NCI-H446 (cell line): ENCODE data around the gene UFSP1.
"Not testable (repeated sequence)": the region's sequence is repeated elsewhere in the genome, so short reads cannot be mapped to it uniquely, and the experiment has no call there.

Source experiments
- DNase-seq, 2 experiments: peaks; one replicate each; lab custom pipeline; 2025; lab: John Stamatoyannopoulos, UW

UFSP1 gene

DNA sequence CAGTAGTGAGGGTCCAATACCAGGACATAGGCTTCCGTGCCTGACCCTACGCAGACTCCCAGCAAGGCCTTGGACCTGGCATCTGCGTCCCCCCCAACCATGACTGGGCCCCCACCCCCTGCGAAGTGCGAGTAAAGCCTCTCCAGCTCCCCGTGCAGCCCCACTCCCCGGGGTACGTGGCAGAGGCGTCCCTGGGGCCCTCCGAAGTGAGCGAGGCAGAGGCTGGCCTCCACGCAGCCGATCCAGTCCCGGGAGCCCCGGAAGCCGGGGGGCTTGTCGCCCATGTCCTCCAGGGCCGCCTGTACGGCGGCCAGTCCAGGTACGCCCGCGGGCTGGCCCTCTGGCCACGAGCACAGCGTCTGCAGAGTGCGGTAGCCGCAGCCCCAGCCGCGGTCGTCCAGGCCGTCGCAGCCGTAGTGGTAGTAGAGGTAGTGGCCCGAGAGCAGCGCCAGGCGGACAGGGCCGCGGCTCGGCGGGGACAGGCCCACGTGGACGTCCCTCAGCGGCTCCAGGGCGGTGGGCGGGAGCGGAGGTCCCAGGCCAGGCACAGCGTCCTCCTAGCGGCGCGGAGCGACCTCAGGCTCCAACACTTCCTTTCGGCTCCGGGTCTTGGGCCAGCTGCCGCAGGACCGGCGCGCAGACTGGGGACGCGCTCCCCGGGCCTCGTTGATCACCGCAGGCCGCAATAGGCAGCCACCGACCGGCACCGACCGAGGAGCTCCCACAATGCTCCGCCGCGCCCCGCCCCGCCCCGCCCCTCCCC lies at the start of gene UFSP1:
UFSP1 (minus strand) TSS at position 728 of the 763 bp plus-strand sequence; CDS start at position 284, 444 bp downstream.
- no peak for DNase-seq

DNA sequence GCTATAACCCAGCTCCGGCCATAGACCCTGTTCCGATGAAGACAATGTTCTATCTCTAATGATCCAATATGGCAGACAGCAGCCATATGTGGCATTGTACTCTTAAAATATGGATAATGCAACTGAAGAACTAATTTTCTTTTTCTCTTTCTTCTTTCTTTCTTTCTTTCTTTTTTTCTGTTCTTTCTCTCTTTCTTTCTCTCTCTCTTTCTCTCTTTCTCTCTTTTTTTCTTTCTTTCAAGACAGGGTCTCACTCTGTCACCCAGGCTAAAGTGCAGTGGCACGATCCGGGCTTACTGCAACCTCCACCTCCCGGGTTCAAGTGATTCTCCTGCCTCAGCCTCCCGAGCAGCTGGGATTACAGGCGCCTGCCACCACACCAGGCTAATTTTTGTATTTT lies 46.7 kb upstream of the UFSP1 start:
- DNase-seq: not testable (repeated sequence)

DNA sequence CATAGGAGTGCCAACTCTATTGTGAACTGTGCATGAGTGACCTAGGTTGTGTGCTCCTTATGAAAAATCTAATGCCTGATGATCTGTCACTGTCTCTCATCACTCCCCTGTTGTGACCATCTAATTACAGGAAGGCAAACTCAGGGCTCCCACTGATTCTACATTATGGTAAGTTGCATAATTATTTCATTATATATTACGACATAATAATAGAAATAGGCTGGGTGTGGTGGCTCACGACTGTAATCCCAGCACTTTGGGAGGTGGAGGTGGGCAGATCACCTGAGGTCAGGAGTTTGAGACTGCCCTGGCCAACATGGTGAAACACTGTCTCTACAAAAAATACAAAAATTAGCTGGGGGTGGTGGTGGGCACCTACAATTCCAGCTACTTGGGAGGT lies 45.9 kb upstream of the UFSP1 start:
- DNase-seq: not testable (repeated sequence)

DNA sequence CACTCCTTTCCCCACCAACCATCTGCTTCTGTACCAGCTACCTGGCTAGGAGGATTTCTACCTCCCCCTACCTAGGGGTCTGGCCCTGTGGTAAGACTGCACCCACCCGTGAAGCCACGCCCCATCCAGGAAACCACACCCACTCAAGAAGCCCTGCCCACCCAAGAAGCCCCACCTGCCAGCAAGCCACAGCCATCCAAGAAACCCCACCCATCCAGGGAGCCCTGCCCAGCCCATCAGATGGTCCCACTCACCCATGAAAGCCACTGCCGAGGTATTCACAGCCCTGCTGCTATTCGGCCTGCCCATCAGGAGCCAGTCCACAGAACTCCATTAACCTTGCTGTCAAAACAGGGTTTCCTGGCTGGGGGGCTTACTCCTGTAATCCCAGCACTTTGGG lies 44.2 kb upstream of the UFSP1 start:
- no peak for DNase-seq

DNA sequence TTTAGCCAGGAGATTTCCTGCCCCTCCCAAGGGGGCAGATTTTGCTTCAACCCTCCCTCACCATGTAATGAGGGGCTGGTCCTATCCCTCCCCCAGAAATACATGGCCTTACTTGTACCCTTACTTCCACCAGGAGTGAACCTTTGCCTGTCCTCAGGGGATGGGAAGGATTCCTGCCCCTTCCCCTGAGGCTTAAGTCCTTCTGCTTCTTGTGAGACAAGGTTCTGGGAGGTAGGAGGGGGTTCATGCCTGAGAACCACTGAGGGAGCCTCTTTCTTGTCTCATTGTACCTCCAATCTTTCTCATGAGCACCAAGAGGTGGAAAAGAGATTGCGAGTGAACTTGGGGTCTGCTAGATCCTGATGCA lies 40.3 kb upstream of the UFSP1 start:
- DNase-seq: no peak

DNA sequence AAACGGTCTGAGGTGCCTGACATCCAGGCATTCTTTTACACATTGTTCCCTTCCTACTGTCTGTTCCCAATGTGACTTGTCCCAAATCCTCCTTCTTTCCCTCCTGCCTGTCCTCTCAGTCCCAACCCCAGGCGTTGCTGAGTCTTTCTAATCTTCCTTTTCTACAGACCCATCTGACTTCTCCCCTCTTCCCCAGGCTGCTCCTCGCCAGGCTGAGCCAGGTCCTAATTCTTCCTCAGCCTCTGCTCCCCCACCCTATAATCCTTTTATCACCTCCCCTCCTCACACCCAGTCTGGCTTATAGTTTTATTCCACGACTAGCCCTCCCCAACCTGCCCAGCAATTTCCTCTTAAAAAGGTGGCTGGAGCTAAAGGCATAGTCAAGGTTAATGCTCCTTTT lies 34.1 kb upstream of the UFSP1 start:
- DNase-seq: not testable (repeated sequence)

DNA sequence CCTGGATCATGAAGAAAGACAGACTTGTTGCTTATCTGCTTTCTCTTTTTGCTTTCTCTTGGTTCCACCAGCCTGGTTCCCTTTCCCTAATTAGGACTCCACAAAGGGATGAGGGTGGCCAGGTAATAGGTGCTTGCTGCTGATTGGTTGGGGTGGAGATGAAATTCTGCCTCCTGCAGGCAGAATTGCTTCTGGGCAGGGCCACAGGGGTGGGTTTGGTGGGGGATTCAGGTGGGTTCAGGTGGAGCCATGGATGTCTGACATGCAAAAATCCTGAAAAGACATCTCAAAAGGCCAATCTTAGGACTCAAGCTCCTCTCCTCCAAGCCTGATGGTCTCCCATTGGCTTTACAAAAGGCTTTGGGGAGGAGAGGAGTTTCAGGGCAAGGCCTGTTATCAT lies 31.5 kb upstream of the UFSP1 start:
- no peak for DNase-seq

DNA sequence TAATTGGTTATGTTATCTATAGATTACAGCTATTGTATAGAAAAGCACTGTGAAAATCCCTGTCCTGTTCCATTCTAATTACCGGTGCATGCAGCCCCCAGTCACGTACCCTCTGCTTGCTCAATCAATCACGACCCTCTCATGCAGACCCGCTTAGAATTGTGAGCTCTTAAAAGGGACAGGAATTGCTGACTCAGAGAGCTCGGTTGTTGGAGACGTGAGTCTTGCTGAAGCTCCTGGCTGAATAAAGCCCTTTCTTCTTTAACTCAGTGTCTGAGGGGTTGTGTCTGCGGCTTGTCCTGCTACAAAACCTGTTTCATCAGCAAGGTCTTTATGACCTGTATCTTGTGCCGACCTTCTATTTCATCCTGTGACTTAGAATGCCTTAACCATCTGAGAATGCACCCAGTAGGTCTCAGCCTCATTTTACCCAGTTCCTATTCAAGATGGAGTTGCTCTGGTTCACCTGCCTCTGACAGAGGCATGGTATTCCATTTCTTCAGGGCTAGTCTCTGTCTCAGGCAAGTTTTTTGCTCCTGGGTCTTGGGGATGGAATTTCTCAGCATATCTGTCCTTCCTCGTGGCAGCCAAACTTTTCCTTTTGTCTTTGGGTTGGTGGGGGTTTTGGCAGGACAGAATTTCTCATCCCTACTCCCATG lies 30.4 kb upstream of the UFSP1 start:
- DNase-seq: not testable (repeated sequence)

DNA sequence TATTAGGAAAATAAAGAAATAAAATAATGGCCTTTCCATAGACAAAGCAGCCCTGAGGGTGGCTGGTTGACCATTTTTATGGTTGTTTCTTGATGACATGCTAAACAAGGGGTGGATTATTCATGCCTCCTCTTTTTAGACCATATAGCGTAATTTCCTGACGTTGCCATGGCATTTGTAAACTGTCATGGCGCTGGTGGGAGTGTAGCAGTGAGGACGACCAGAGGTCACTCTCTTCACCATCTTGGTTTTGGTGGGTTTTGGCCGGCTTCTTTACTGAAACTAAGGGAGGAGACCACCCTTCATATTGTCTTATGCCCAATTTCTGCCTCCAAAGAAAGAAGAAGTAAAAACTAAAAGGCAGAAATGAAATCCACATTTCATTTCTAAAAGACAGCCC lies 29.8 kb upstream of the UFSP1 start:
- not testable (repeated sequence) for DNase-seq

DNA sequence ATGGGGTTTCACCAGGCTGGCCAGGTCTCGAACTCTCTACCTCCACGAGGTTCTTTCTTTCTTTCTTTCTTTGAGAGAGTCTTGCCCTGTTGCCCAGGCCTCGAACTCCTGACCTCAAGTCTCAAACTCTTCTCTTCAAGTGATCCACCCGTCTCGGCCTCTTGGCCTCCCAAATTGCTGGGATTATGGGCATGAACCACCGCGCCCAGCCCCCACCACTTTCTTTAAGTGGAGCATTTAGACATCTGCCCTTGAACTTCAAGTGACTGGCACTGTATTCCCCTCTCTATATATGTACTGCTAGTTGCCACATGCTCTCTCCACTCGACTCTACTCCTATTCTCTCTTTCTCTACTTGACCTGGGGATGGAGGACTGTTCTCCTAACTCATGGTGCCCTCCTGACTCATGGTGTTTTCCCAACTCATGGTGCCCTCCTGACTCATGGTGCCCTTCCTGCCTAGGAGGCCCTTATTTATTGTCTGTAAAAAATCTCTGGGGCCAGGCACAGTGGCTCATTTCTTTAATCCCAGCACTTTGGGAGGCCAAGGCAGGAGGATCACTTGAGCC lies 25.4 kb upstream of the UFSP1 start:
- no peak for DNase-seq

DNA sequence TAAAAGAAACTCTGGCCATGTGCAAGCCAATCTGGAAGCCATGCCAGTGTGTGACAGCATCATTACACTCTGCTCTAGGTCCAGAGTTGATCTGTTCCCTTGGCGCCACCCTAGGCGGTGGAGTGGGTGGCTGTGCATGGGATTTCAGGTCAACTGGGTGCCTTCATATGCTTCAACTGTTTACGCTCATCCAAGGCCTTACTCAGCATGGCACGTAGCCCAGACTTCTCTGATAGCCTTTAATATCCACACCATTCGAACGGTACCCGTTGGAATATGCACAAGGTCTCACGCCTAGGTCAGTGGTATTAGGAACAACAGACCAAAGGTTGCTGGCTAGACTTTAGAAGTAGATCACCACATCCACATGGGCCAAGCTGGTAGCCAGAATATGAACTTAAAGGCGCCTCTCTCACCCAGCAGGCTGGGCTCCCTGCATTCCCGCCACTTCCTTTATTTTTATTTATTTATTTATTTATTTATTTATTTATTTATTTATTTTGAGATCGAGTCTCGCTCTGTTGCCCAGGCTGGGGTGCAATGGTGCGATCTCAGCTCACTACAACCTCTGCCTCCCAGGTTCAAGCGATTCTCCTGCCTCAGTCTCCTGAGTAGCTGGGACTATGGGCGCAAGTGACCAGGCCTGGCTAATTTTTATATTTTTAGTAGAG lies 24.8 kb upstream of the UFSP1 start:
- DNase-seq: no peak

DNA sequence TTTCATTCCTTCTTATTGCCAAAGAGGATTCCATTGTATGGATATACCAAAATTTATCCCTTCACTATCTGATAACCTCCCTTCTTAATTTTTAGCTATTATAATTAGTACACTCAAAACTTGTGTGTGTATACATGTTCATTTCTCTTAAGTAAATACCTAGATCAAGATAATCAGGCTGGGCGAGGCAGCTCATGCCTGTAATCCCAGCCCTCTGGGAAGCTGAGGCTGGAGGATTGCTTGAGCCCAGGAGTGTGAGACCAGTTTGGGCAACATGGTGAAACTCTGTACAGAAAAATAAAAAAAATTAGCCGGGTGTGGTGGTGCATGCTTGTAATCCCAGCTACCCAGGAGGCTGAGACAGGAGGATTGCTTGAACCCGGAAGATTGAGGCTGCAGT lies 22.0 kb upstream of the UFSP1 start:
- DNase-seq: no peak

DNA sequence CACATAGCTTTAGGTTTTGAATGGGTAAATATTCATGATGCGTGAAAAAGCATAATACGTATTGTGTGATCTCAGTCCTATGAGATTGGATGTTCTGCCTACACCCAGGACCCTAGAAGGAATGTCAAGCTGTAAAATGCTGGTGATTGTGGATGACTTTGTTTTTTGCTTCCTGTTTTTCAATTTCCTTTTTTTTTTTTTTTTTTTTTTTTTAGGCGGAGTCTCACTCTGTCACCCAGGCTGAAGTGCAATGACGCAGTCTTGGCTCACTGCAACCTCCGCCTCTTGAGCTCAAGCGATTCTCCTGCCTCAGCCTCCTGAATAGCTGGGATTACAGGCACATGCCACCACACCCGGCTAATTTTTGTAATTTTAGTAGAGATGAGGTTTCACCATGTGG lies 20.9 kb upstream of the UFSP1 start:
- DNase-seq: not testable (repeated sequence)

DNA sequence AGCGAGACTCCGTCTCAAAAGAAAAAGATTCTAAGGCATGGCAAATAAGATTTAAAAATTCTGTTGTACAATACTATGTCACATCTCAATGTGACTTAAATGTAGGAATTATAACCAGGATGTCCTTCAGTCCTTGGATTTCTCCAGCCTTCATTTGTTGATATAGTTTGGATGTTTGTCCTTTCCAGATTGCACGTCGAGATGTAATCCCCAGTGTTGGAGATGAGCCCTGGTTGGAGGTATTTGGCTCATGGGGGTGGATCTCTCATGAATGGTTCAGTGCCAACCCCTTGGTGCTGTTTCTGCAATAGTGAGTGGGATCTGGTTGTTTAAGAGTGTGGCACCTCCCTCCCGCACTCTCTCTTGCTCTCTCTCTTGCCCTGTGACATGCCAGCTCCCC lies 19.0 kb upstream of the UFSP1 start:
- DNase-seq: no peak

DNA sequence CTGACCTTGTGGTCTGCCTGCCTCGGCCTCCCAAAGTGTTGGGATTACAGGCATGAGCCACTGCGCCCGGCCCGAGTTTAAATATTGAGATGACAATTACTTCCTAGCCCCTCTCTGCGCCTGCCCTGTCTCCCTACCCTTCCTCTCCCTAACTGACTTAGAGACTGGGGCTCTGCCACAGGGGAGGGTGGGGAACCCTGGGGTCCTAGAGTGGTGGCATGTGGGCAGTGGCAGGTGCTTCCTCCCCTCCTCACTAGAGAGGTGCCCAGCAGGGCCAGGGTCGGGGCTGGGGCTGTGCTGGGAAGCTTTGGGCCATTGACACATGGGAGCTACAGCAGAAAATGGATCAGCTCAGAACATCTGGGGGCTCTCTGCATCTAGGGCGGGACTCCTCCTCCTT lies 13.1 kb upstream of the UFSP1 start:
- no peak for DNase-seq

DNA sequence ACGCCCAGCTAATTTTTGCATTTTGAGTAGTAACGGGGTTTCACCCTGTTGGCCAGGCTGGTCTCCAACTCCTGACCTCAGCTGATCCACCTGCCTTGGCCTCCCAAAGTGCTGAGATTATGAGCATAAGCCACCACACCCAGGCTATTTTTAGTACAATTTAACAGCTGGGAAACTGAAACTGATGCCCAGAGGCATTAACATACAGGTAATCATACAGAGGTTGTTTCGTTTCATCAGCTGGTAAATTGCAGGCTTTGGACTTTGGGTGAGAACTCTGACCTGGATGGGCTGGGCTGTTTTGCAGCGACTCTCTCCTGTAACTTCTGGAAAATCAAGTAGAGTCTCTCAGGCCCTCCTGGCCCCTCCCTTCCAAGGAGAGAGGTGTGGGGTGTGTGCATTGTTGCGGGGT lies 12.4 kb upstream of the UFSP1 start:
- DNase-seq: no peak

DNA sequence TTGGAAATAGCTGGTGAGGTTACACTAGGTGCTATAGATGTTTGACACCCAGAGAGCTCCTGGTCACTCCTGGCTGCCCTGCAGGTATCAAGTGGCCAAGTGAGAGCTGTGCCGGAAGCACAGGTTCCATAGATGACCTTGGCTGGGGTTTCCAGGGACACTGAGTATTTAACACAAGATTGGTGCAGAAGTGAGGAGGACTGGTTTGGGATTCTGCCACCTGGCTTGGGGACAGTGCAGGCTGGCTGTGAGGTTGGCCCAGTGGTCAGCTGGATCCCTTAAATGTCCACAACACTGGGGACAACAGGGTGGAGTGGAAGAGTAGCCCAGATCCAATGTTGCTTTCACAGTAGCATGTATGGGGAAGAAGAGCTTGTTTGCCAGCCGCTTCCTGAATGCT lies 11.5 kb upstream of the UFSP1 start:
- no peak for DNase-seq

DNA sequence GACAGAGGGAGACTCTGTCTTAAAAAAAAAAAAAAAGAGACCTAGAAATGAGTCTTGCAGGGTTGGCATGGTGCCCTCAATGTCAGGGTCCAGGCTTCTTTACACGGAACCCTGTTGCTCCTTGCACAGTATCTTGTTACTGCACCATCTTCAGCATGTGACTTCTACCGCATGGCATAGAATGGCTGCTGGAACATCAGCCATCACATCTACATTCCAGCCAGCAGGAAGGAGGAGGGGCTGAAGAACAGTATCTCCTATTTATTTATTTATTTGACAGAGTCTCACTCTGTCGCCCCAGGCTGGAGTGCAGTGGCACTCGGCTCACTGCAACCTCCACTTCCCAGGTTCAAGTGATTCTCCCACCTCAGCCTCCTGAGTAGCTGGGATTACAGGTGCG lies 9.9 kb upstream of the UFSP1 start:
- DNase-seq: no peak

DNA sequence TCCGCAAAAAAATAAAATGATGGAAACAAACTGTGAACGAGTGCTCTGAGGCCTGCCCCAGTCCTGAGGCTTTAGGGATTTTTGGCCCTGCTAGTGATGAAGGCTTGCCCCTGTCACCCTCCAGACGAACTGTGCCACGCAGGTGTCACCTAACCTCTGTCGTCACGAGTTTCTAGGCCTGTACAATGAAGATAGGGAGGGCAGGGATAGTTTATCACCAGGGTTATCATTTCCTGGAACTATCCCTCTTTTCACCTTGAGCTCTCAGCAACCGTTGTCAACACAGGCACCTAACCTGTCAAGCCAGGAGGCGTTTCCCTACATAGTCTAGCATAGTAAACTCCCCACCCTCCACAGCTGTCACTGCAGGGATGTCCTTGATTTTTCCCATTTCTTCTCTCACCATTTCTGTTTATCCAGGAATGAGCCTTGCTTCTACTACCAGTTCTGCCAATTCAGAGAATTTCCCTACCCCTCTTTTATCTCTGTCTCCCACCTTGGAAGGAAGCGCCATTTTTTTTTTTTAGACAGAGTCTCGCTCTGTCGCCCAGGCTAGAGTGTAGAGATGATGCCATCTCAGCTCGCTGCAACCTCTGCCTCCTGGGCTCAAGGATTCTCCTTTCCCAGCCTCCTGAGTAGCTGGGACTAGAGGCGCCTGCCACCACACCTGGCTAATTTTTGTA lies 8.4 kb upstream of the UFSP1 start:
- DNase-seq: no peak

DNA sequence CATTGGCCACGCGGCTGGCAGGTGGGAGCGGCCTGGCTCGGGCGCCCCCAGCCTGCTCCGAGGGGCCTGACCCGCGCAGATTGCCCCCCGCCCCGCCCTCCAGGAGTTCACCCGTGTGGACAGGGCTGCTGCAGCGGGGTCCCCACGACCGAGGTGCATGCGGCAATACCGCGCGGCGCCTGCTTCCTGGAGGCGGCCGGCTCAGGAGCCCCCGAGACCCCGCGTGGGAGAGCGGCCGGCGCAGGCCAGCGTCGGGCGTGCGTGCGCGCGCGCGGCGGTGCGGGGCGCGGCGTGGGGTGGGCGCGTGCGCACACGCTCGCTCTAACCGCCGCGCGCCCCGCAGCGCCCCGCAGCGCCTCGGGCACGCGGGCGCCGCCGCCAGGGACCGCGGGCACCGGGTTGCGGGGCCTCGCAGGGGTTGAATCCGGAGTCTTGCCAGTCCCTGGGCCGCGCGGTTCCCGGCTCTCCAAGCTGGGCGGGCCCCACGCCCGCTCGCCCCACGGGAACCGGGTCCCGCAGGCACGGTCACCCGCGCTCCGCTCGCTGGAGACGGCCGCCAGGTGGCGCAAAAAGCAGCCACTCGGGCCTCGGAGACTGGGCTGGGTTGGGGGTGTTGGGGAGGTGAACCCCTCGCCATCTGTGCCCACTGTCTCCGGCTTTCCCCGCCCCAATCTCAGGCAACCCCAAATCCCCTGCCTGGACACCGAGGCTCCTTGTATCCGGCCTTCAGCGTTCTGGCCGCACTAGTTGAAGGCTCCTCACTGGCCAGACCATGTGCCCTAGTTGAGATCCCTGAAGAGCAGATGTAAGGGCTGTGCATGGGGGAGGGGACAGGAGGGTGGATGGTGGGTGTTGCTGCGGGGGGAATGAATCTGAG lies 7.5 kb upstream of the UFSP1 start:
- no peak for DNase-seq
